WTC11 (cell line): ENCODE results near the gene GPC5.

ENCODE experiments used
- CTCF ChIP-seq: fragments of 200-600 bp; IDR thresholded peaks from 2 replicates; pipeline ENCODE4 v1.8.0; 2022; ENCODE audit warnings: antibody characterized with exemption
- FOXK1 ChIP-seq: sonication (generic); formaldehyde crosslinking; IDR thresholded peaks from 2 replicates; pipeline ENCODE4 v1.8.0; 2022; ENCODE audit warnings: mild to moderate bottlenecking, moderate library complexity, missing genetic modification reagents
- GABPB1 ChIP-seq: sonication (generic); formaldehyde crosslinking; IDR thresholded peaks from 2 replicates; pipeline ENCODE4 v1.8.1; 2023; ENCODE audit warnings: mild to moderate bottlenecking, missing genetic modification reagents
- KAT7 ChIP-seq: sonication (generic); formaldehyde crosslinking; IDR thresholded peaks from 2 replicates; pipeline ENCODE4 v1.8.1; 2023; ENCODE audit warnings: missing genetic modification reagents, mild to moderate bottlenecking, borderline replicate concordance
- NFE2L1 ChIP-seq: sonication (generic); formaldehyde crosslinking; IDR thresholded peaks from 2 replicates; pipeline ENCODE4 v1.8.1; 2023; ENCODE audit warnings: missing genetic modification reagents
- NR3C1 ChIP-seq: sonication (generic); formaldehyde crosslinking; conservative IDR thresholded peaks from 2 replicates; pipeline ENCODE4 v1.8.1; 2023; ENCODE audit warnings: low read depth, mild to moderate bottlenecking, missing genetic modification reagents
- USF2 ChIP-seq: sonication (generic); formaldehyde crosslinking; IDR thresholded peaks from 2 replicates; pipeline ENCODE4 v1.8.1; 2023; ENCODE audit warnings: mild to moderate bottlenecking, missing genetic modification reagents, moderate library complexity
- ZNF423 ChIP-seq: fragments of 250-450 bp; sonication (Bioruptor Pico); IDR thresholded peaks from 2 replicates; pipeline ENCODE4 v2.1.2; 2022; ENCODE audit warnings: mild to moderate bottlenecking, moderate library complexity

GRCh38 chr13:92480387-92480786, 1082.0 kb downstream of the GPC5 start:
- TF ChIP-seq FOXK1 (CRISPR knock-in tag) (no peak), NR3C1 (CRISPR knock-in tag) (no peak), USF2 (CRISPR knock-in tag) (no peak), ZNF423 (no peak), CTCF (no peak), KAT7 (no peak), NFE2L1 (no peak), GABPB1 (CRISPR knock-in tag) (no peak)
